Nephron (organoid): Measurements from ENCODE around the gene RIMS3.

Experiments
- H3K27ac Mint-ChIP-seq, 3 experiments: 2 replicates each; pipeline ENCODE4 v1.8.0; 2020; ENCODE audit warnings: mixed read lengths in 3 of 3, mild to moderate bottlenecking in 2 of 3, moderate library complexity in 1 of 3
- H3K27me3 Mint-ChIP-seq: 2 replicates; pipeline ENCODE4 v1.8.0; 2021; ENCODE audit warnings: low read depth, mild to moderate bottlenecking, moderate library complexity, mixed read lengths
- H3K36me3 Mint-ChIP-seq: 2 replicates; pipeline ENCODE4 v1.8.0; 2020; ENCODE audit warnings: low read depth, mixed read lengths
- H3K4me1 Mint-ChIP-seq: 2 replicates; pipeline ENCODE4 v1.8.0; 2020; ENCODE audit warnings: mixed read lengths
- H3K4me3 Mint-ChIP-seq, 3 experiments: 2 replicates each; pipeline ENCODE4 v1.8.0; 2020; ENCODE audit warnings: mild to moderate bottlenecking in 3 of 3, mixed read lengths in 3 of 3, moderate library complexity in 2 of 3
- H3K9me3 Mint-ChIP-seq: 2 replicates; pipeline ENCODE4 v1.8.0; 2020; ENCODE audit warnings: mixed read lengths
- CTCF ChIP-seq, 3 experiments: fragments of 200-600 bp; sonication (generic); IDR thresholded peaks; one replicate each; pipeline ENCODE4 v1.5.0; 2021; ENCODE audit warnings: antibody characterized with exemption in 3 of 3; ENCODE audit not compliant: unreplicated experiment in 3 of 3

RIMS3 gene

GRCh38 chr1:40618108-40618507 is 47.4 kb downstream of the RIMS3 start:
- H3K27ac Mint-ChIP-seq, result no peak overlapping the region
- no peaks in the 10 kb centered on the region for H3K36me3 Mint-ChIP-seq
- H3K4me3 Mint-ChIP-seq, result no peak overlapping the region
- no peaks in the 10 kb centered on the region for H3K27me3 Mint-ChIP-seq
- no peak for TF ChIP-seq CTCF (IDR thresholded peaks at IDR 0.05; ENCODE audit: unreplicated experiment in 3 of 3)
- H3K4me1 Mint-ChIP-seq, result no peaks in the 10 kb centered on the region
- peaks cover 2% of the 10 kb centered on the region for H3K9me3 Mint-ChIP-seq

- Mint-ChIP-seq H3K4me3 (no peak overlapping the region), H3K27ac (no peak overlapping the region), H3K27me3 (peaks cover 11% of the 10 kb centered on the region), H3K9me3 (peaks cover 2% of the 10 kb centered on the region), H3K36me3 (no peaks in the 10 kb centered on the region), H3K4me1 (no peaks in the 10 kb centered on the region)
- peak; percentile 69 to 77 (median 75) for TF ChIP-seq CTCF (IDR thresholded peaks at IDR 0.05; ENCODE audit: unreplicated experiment in 3 of 3)
Measured at GRCh38 chr1:40612345-40612831, 53.1 kb downstream of the RIMS3 start.

GRCh38 chr1:40610156-40610555 is 55.3 kb downstream of the RIMS3 start:
- no peaks in the 10 kb centered on the region for H3K36me3 Mint-ChIP-seq
- H3K27me3 Mint-ChIP-seq, result peaks cover 16% of the 10 kb centered on the region
- H3K4me1 Mint-ChIP-seq, result no peaks in the 10 kb centered on the region
- H3K9me3 Mint-ChIP-seq, result no peaks in the 10 kb centered on the region
- no peak overlapping the region for H3K4me3 Mint-ChIP-seq
- peak overlapping the region in 1 of 3 experiments; percentile 41 for H3K27ac Mint-ChIP-seq
- TF ChIP-seq CTCF (IDR thresholded peaks at IDR 0.05; ENCODE audit: unreplicated experiment in 3 of 3), result no peak

- Mint-ChIP-seq H3K4me3 (no peak overlapping the region), H3K27me3 (peaks cover 16% of the 10 kb centered on the region), H3K27ac (no peak overlapping the region), H3K36me3 (no peaks in the 10 kb centered on the region), H3K4me1 (no peaks in the 10 kb centered on the region), H3K9me3 (no peaks in the 10 kb centered on the region)
- TF ChIP-seq CTCF (IDR thresholded peaks at IDR 0.05; ENCODE audit: unreplicated experiment in 3 of 3), result no peak
Measured at GRCh38 chr1:40607921-40608320, 57.6 kb downstream of the RIMS3 start.

GRCh38 chr1:40606978-40607377 is 58.5 kb downstream of the RIMS3 start:
- Mint-ChIP-seq H3K36me3 (no peaks in the 10 kb centered on the region), H3K4me1 (no peaks in the 10 kb centered on the region), H3K27me3 (peaks cover 13% of the 10 kb centered on the region), H3K27ac (no peak overlapping the region), H3K4me3 (no peak overlapping the region), H3K9me3 (no peaks in the 10 kb centered on the region)
- TF ChIP-seq CTCF (IDR thresholded peaks at IDR 0.05; ENCODE audit: unreplicated experiment in 3 of 3), result no peak

- Mint-ChIP-seq H3K27me3 (peaks cover 15% of the 10 kb centered on the region), H3K4me1 (no peaks in the 10 kb centered on the region), H3K27ac (no peak overlapping the region), H3K4me3 (no peak overlapping the region), H3K36me3 (no peaks in the 10 kb centered on the region), H3K9me3 (no peaks in the 10 kb centered on the region)
- no peak for TF ChIP-seq CTCF (IDR thresholded peaks at IDR 0.05; ENCODE audit: unreplicated experiment in 3 of 3)
Measured at GRCh38 chr1:40606194-40606593, 59.3 kb downstream of the RIMS3 start.
